ENCODE results near the gene ATP7B. TPM values are rescaled to one million over a fixed set of nuclear protein-coding genes. Genes with fewer than 3 reads are reported as not detected.

Gene ATP7B
- total and polyA plus RNA-seq, 2 of the 4 experiments (the other 2 are of a cell fraction): 2.7 to 2.9 TPM

DNA sequence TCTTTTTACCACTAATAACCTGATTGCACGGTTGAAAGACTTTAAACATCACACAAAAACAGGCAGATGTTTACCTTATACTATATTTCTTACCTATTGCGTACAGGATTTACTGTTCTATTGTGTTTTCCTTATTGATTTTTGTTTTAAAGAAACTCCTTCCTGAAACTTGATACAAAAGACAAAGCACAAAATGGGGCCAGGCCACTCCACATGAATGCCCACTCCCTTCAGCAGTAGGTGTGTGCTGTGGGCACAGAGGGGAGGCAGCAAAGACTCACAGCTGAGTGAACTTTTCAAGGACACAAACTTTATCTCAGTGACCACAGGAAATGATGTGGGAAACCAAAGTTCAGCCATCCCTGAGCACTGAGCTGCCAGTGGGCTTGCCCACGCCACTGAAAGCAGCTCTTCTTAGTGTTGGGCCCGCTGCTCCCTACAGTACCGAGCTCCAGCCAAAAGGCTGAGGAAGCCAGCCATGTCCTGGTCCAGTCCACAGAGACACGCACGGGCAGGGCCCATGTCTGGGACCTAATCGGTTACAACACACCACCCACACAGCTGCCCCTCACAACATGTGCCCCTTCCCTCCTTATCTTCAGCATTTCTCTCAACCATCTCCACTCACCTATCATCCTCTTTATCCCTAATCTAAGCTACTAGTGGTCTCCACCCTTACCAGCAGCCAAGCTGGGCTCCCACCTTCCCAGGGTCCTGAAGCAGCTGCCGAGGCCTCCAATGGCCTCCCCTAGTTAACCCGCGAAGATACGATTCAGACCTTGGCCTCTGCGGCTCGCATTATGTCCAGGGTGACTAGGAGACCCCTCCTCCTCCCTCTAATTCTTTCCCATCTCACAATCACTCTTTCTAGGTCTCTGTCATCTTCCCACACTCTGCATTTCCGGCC is 39.5 kb downstream of the ATP7B start (continued):
- no peak for TF ChIP-seq CEBPB (IDR thresholded peaks at IDR 0.05; ENCODE audit: low read depth, low read length)

DNA sequence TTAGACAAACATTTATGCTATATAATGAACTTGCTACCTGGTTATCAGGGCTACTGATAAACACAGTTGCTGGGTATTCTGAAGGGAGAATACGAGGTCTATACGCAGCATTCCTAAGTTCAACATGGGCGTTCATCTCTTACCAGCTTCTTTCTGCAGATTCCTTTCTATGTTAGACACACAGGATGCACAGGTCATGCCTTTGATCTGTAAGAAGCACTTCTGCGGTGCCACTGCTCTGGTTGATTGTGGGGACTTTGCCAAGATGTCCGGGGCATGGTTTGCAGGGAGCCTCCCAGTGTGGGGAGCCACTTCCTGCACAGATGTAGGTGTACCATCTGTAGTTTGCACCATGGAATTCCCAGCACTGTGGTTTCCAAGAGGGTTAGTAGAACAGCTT is 40.9 kb downstream of the ATP7B start:
- no peak overlapping the region for H3K4ac ChIP-seq (ENCODE audit: low read depth, low read length)
- no peak overlapping the region for H3K56ac ChIP-seq (ENCODE audit: extremely low read depth, insufficient read depth, low read length)
- H3K23ac ChIP-seq (ENCODE audit: low read depth, low read length): no peak overlapping the region
- H3K18ac ChIP-seq (ENCODE audit: low read depth, low read length): no peak overlapping the region
- no peaks in the 10 kb centered on the region for H3K9me3 ChIP-seq (ENCODE audit: control insufficient read depth, insufficient read depth, low read length)
- no peak overlapping the region for H2AFZ ChIP-seq (replicated peaks; ENCODE audit: low read length, poor library complexity)
- no peak overlapping the region for H3K4me2 ChIP-seq (ENCODE audit: low read depth, low read length)
- no peak overlapping the region for H3K27ac ChIP-seq (ENCODE audit: insufficient read depth, low read length)
- H3K9ac ChIP-seq (ENCODE audit: low read depth, low read length): no peak overlapping the region
- no peak overlapping the region for H2BK120ac ChIP-seq (ENCODE audit: low read depth, low read length)
- TF ChIP-seq USF2 (IDR thresholded peaks at IDR 0.05; ENCODE audit: low read depth, low read length) (no peak), RFX5 (IDR thresholded peaks at IDR 0.05; ENCODE audit: low read depth, low read length) (no peak), RCOR1 (IDR thresholded peaks at IDR 0.05; ENCODE audit: insufficient replicate concordance, low read length) (no peak), BHLHE40 (IDR thresholded peaks at IDR 0.05; ENCODE audit: low read depth, low read length) (no peak), CHD1 (IDR thresholded peaks at IDR 0.05; ENCODE audit: low read depth, low read length) (no peak)
- no peaks in the 10 kb centered on the region for H3K4me1 ChIP-seq (ENCODE audit: control insufficient read depth, insufficient read depth, low read length)
- DNase-seq: no peak
- CTCF ChIA-PET: interaction anchor here (0.8 kb wide), 1 partner anchor 11 kb away, joined by 3 read pairs; no protein-coding TSS in a partner anchor
- WGBS, 2 experiments (ENCODE audit: extremely low coverage in 2 of 2, insufficient read length in 1 of 2): no CpG with 5 or more reads among the region's 5 CpGs
- no peak overlapping the region for H2BK5ac ChIP-seq (ENCODE audit: low read depth, low read length, poor library complexity, severe bottlenecking)
- no peak overlapping the region for H3K14ac ChIP-seq (replicated peaks; ENCODE audit: low read depth, low read length)
- H3K4me3 ChIP-seq (ENCODE audit: insufficient read depth, low read depth, low read length): no peak overlapping the region
- H2AK5ac ChIP-seq (ENCODE audit: low read depth, low read length): no peak overlapping the region
- H3K9me1 ChIP-seq (ENCODE audit: insufficient read depth, low read length): no peaks in the 10 kb centered on the region
- H4K5ac ChIP-seq (ENCODE audit: low read depth, low read length): no peak overlapping the region
- H2AK9ac ChIP-seq (replicated peaks; ENCODE audit: low read depth, low read length, poor library complexity): no peak overlapping the region
- H2BK20ac ChIP-seq (ENCODE audit: low read depth, low read length): no peak overlapping the region
- no peak for ATAC-seq (ENCODE audit: low read depth)
- H2BK15ac ChIP-seq (ENCODE audit: low read depth, low read length): no peak overlapping the region
- no peaks in the 10 kb centered on the region for H3K36me3 ChIP-seq (ENCODE audit: control insufficient read depth, insufficient read depth, low read length)
- no TSS peak for BruUV-seq (replicated peaks)
- intact Hi-C loops (cut with micrococcal nuclease): no loop called here
- dilution Hi-C loops (cut with HindIII; ENCODE audit: low sequenced_read_pairs, unreplicated experiment): no loop called here
- H3K27me3 ChIP-seq (ENCODE audit: control insufficient read depth, insufficient read depth, low read length): no peaks in the 10 kb centered on the region; the same call in 1 of the 2 replicates
- H4K8ac ChIP-seq (ENCODE audit: low read depth in 2 of 2, low read length in 2 of 2): no peak overlapping the region
- in situ Hi-C loops (cut with MboI; ENCODE audit: low sequenced_read_pairs): no loop called here
- no peak overlapping the region for H4K91ac ChIP-seq (ENCODE audit: insufficient read depth, low read depth, low read length)
- POLR2A ChIA-PET (ENCODE audit: unreplicated experiment): no interaction called here
- H4K20me1 ChIP-seq (ENCODE audit: insufficient read depth, low read length): no peaks in the 10 kb centered on the region
- H3K79me1 ChIP-seq (ENCODE audit: low read depth in 1 of 2, low read length in 2 of 2): no peaks in the 10 kb centered on the region

Data from IMR-90 (cell line).